Measurements from ENCODE around the gene LCA5L.

DNA sequence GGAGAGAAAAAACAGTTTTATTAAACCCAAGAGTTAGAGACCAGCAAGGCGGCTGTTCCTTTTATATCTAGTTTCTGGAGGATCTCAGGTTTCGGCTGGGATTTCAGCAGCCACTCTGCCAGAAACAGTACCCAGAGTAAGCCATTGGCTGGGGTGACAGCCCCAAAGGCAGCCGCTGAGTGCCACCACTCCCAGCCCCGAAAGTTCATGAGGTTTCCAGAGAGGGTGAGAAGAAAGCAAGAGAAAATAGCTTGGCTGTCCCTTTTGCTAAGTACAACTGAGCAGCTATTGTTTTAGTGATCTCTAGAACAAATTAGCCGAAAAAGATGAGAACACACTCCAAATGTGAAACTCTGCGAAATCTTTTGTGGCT, 7.4 kb upstream of the LCA5L start:
- TF ChIP-seq, protein P1, sequence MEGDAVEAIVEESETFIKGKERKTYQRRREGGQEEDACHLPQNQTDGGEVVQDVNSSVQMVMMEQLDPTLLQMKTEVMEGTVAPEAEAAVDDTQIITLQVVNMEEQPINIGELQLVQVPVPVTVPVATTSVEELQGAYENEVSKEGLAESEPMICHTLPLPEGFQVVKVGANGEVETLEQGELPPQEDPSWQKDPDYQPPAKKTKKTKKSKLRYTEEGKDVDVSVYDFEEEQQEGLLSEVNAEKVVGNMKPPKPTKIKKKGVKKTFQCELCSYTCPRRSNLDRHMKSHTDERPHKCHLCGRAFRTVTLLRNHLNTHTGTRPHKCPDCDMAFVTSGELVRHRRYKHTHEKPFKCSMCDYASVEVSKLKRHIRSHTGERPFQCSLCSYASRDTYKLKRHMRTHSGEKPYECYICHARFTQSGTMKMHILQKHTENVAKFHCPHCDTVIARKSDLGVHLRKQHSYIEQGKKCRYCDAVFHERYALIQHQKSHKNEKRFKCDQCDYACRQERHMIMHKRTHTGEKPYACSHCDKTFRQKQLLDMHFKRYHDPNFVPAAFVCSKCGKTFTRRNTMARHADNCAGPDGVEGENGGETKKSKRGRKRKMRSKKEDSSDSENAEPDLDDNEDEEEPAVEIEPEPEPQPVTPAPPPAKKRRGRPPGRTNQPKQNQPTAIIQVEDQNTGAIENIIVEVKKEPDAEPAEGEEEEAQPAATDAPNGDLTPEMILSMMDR (IDR thresholded peaks at IDR 0.05) = no peak
- no peak for TF ChIP-seq POLR2A (IDR thresholded peaks at IDR 0.05)

All from thyroid gland (tissue), 4 donors.